Measurements from ENCODE around the gene B3GNT7.
A peak's percentile ranks its signal among the peaks of the same experiment; 100 is the strongest.
"Not testable (repeated sequence)": the region's sequence is repeated elsewhere in the genome, so short reads cannot be mapped to it uniquely, and the experiment has no call there.

The B3GNT7 gene

DNA sequence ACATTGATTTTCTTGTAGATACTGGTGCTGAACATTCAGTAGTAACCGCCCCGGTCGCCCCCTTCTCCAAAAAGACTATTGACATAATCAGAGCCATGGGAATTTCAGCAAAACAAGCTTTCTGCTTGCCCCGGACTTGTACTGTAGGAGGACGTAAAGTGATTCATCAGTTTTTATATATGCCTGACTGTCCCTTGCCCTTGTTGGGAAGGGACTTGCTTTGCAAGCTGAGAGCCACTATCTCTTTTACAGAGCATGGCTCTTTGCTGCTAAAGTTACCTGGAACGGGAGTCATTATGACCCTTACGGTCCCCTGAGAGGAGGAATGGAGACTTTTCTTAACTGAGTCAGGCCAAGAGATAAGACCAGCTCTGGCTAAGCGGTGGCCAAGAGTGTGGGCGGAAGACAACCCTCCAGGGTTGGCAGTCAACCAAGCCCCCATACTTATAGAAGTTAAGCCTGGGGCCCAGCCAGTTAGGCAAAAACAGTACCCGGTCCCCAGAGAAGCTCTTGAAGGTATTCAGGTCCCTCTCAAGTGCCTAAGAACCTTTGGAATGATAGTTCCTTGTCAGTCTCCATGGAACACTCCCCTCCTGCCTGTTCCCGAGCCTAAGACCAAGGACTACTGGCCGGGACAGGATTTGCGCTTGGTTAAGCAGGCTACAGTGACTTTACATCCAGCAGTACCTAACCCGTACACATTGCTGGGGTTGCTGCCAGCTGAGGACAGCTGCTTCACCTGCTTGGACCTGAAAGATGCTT is 8.1 kb downstream of the B3GNT7 start:
- DNase-seq: not testable (repeated sequence)

DNA sequence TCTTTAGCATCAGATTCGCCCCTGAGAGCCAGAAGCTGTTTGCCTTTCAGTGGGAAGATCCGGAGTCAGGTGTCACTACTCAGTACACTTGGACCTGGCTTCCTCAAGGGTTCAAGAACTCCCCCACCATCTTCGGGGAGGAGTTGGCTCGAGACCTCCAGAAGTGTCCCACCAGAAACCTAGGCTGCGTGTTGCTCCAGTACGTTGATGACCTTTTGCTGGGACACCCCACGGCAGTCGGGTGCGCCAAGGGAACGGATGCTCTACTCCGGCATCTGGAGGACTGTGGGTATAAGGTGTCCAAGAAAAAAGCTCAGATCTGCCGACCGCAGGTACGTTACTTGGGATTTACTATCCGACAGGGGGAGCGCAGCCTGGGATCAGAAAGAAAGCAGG is 8.7 kb downstream of the B3GNT7 start:
- not testable (repeated sequence) for DNase-seq

DNA sequence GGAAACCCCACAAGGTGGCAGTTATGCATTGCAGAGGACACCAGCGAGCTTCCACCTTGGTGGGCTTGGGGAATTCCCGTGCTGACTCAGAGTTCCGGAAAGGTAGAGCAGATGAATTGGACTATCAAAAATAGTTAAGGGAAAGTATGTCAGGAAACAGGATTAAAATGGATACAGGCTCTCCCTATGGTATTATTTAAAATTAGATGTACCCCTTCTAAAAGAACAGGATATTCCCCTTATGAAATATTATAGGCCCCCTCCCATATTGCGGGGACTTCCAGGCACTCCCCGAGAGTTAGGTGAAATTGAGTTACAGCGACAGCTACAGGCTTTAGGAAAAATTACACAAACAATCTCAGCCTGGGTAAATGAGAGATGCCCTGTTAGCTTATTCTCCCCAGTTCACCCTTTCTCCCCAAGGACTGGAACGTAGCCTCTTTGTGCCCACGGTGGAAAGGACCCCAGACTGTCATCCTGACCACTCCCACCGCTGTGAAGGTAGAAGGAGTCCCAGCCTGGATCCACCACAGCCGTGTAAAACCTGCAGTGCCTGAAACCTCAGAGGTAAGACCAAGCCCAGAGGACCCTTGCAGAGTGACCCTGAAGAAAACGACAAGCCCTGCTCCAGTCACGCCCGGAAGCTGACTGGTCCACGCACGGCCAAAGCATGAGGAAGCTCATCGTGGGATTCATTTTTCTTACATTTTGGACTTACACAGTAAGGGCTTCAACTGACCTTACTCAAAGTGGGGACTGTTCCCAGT is 10.3 kb downstream of the B3GNT7 start:
- not testable (repeated sequence) for DNase-seq

DNA sequence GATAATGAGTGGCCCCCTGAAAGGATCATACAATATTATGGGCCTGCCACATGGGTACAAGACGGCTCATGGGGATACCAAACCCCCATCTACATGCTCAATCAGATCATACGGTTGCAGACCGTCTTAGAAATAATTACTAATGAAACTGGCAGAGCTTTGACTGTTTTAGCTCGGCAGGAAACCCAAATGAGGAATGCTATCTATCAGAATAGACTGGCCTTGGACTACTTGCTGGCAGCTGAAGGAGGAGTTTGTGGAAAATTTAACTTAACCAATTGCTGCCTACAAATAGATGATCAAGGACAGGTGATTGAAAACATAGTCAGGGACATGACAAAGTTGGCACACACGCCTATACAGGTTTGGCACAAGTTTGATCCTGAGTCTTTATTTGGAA is 12.2 kb downstream of the B3GNT7 start:
- DNase-seq: not testable (repeated sequence)

DNA sequence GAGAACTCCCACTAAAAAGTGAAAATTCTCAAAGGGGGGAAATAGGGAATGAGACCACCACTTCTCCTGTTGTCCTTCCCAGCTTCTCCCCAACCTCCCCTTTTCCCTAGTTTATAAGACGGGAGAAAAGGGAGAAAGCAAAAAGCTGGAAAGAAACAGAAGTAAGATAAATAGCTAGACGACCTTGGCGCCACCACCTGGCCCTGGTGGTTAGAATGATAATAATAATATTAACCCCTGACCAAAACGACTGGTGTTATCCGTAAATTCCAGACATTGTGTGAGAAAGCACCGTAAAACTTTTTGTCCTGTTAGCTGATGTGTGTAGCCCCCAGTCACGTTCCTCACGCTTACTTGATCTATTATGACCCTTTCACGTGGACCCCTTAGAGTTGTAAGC is 12.8 kb downstream of the B3GNT7 start:
- not testable (repeated sequence) for DNase-seq

DNA sequence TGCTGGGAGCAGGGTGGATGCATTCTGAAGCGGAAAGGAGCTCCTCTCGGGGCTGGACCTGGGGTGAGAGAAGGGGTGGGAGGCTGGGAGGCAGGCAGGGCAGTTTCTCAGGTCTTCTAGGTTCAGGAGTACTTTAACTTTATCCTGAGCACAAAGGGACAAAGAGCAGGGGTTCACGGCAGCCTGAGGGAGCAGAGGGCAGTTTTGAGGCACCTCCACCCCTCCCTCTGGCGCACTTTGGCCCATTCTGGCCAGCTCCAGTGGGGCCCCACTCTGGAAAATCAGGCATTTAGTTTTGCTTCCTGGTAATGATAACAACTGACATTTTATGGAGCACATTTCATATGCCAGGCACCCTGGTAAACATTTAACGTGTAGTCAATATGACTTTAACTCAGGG is 14.3 kb downstream of the B3GNT7 start:
- DNase-seq: no peak

DNA sequence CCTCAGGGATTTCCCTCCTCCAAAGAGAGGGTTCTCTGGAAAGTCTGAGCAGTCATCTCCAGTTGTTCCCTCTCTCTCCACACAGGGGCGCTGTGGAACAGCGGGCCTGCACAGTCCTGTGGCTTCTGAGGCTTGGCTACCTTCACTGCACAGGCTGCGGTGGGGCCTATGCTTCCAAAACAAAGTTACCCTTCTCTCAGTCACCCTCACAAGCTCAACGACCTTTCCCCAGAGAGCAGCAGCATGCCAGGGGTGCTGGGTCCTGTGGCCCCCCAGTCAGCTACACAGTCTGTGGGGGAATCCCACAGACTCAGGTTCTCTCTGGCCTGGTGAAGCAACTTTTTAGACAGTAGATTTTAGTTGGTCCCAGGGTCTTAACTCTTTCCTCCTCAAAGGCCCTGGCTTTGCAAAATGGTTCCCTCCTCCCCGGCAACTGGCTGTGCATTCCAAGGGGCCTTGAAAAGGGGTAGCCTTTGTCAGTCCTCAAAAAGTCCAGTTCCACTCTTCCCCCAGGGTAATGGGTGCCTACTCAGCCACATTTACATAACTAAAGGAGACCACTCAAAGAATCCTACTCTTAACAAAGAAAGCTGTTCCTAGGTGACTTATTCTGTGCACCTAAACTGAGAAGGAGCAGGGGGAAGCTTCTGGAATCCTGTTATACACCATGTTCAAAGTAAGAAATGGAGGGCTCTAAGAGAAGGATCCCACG is 14.9 kb downstream of the B3GNT7 start:
- no peak for DNase-seq

DNA sequence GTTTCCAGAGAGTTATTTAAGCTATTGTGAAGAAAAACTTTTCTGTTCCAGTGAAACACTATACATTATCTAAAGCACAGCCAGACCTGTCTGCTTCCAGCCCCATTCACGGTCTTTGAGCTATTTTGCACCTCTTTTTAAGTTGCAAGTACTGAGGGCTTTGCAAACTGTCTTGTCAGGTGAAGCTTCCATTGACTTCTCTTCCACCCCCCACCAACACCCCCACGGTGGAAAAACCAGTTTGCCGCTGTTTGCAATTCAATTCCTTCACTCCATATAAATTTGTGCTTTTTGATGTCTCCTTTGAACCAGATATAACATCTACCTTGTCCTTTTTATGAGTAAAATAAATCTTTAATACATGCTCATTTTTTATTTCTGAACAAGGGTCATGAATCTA is 15.7 kb downstream of the B3GNT7 start:
- DNase-seq: no peak

DNA sequence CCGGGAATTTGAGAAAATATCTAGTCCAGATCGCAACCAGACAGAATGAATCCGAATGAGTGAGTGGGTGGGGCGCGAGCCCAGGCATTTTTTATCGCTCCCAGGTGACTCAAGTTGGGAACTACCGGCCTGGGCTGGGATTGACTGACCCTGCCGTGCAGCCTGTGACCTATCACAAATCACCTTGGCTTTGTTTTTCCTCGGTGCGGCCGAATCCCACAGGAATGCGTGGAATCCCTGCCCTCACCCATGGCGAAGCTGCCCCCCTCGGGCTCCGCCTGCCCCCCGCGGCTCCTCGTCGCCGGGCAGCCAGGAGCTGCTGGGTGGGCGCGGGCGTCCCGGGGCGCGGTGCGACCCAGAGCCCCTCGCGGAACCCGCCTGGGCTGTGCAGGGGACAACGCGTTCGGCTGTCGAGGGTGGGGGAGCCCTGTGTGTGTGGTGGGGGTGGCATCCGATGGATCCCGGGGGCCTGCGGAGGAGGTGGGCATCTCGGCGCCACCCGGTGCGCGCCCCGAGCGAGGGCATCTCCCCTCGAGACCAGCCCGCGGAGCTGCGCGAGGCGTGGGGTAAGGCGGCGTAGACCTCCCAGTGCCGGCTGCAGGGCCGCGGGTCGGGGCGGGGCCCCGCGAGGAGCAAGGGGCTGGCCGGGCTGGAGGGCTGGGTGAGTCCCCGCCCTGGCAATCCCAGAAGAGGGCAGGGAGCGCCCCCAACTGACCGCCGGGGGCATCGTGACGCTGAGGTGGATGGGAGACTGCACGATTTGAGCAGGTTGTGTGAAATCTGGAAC is 16.5 kb downstream of the B3GNT7 start:
- peak; percentile 84 for DNase-seq

DNA sequence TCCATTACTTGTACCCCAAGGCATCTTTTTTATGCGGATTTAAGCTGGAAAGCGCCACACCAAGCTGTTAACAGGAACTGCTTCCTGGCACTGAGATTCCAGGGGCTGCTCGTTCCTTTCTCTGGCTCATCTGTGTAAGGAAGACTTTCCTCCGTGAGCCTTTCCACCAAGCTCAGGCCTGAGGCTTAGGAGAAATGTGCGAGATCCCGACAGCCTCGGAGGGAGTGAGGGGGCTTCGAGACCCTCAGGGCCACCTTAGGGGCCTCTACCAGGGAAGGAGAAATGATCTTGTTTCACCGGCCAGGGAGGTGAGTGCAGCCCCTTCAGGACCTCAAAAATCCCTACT is 17.1 kb downstream of the B3GNT7 start:
- DNase-seq: no peak

DNA sequence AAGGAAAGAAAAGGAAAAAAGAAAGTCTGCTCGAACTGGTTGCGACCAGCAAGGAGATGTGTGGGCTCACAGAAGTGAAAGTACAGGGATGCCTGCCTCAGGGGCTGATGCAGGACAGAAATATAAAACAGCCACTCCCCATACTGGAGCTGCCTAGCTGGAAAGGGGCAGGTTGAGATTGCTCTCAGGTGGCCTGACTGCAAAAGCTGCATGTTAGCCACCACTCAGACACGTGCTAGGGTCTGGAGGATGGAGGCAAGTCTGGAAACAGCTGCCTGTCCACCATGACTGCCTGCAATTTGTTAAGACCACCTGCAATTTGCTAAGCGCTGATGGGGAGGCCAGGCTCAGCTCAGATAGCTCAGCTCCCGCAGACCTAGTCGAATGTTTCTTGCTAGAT is 17.9 kb downstream of the B3GNT7 start:
- no peak for DNase-seq

DNA sequence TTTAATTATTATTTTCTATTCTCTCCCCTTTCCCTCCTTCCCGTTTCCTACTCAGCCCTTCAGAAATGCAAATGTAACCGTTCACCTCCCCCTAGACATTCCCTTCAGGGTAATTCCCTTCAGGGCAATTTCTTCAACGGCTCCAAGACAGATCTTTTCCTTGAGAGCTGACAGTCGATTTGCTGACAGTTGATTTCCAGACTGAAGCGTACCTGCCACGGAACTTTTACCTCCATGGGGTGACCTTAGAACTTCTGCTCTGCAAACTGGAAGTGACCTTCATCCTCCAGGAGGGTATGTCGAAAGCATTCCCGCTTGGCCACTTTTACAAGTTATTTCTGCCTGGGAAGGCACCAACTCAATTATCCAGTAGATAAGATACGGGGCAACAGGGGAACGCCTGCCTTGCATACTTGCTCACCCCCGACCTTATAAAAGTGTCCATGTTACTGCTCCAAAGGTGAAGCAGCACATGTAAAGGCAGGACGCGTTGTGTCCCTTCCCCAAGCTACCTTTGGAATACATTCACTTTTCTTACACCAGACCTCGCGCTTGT is 18.5 kb downstream of the B3GNT7 start:
- no peak for DNase-seq

DNA sequence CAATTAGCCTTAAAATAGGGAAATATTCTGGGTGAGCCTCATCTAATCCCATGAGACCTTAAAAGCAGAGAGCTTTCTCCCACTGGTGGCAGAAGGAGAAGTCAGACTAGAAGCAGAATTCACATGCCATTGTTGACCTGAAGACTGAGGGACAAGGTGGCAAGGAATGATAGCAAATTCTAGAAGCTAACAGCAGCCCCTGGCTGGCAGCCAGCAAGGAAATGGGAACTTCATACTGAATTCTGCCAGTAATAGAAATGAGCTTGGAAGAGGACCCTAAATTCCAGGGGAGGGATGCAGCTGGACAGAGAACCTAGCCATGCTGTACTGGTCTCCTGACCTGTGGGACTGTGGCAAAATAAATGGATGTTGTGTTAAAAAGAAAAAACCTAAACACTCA is 19.5 kb downstream of the B3GNT7 start:
- no peak for DNase-seq

DNA sequence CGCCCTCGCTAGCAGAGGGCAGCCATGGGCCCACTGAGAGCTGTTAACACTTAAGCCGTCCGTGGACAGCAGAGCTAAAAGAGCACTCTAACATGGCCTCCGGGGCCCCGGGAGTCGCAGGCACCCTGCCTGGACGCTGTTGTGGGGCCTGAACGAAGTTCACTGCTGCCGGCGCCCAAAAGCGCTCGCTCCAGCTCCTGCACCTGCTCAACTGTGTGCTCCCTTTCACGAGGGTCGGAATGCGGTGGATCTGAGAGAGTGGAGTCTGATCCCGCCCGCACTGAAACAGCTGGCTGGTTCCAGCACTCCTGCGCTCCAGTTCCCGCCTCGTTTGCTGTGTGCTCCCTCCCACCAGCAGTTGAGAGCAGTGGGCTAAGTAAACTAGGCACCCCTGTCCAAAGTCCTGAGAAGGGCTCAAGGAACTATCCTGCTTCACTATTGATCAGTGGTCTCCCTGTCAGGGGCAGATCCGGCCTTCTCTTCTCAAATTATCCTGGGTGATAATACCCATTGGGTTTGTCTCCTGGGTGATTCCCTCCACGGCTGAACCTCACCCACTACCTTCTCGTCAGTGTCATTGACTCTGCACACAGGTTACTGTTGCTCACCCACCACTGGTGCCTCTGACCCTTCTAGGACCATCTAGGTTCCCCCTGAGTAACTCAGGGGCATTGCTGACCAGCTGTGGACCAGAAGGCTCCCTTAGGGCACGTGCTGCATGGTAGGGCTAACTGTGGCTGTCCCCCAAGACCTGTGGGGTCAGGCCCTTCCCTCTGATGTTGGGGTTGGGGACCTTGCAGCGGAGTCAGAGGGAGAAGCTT is 23.5 kb downstream of the B3GNT7 start:
- no peak for DNase-seq

DNA sequence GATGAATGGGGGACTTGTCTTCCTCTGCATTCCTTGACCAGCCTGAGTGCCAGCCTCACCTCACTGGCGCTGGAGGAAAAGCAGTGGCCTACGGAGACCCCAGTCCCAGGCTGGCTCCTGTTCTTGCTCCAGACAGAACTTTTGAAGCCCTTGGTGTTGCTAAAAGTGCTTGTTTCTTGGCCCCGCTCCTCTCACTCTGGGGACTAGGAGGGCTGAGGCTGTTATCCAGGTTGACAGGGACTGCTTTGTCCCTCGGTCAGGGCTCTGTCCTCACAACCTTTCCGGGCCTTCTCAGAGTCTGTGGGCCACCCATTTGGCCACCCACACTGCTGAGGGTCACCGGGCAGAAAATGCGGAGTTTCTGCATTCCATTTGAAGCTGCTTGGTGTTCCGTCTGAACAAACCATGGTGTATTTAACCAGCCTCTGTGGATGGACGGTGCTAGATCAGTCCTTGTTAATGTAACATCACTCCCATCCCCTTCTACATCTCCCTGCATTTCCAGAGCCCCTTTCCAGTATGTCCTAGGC is 25.6 kb downstream of the B3GNT7 start:
- DNase-seq: no peak

DNA sequence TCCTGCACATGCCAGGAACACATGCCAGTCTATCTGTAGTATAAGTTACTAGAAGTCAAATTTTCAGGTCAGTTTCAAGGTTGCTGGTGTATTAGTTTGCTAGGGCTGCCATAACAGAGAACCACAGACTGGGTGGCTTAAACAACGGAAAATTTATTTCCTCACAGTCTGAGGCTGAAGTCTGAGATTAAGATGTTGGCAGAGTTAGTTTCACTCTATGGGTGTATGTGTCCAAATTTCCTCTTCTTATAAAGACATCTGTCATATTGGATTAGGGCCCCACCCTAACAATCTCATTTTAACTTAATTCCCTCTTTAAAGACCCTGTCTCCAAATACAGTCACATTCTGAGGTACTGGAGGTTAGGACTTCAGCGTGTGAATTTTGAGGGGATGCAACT is 26.5 kb downstream of the B3GNT7 start:
- no peak for DNase-seq

DNA sequence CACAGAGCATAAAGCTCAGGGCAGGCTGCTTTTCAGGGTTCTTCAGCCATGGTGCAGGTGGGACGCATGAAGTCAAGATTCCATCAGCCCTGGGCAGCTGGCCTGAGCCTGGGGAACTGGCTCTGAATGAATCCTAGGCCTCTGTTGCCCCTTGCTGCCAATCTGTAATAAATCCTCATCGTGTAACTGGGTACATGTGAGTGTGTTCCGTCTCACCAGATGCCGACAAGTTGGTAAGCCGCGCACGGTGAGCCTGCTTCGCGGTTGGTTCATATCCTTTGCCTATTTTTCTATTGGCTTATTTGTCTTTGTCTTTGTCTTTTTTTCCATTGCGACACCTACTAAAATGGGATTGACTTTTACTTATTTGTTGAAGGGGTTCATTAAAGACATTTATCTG is 27.7 kb downstream of the B3GNT7 start:
- no peak for DNase-seq

DNA sequence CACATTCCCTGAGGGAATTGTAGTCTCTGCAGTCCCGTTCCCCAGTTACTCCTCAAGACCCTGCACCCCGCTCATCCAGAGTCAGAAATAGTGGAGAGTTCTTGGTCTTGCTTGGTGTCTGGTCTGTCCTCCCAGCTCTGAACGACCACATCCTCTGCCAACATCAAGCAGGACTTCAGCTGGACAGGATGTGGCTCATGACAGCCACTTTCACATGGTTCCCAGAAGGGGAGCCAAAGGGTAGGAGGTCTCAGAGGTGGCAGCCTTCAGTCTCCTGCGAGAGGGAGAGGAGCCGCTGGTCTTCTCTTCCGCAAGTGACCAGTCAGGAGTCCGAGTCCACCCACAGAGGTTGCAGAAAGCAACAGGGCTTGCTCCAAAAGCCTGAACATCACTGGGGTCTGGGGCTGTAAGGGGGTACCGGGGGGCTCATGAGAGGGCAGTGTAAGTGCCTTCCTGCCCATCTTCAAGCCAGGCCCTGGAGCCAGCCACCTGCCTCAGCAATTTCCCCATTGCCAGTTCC is 29.8 kb downstream of the B3GNT7 start:
- no peak for DNase-seq

DNA sequence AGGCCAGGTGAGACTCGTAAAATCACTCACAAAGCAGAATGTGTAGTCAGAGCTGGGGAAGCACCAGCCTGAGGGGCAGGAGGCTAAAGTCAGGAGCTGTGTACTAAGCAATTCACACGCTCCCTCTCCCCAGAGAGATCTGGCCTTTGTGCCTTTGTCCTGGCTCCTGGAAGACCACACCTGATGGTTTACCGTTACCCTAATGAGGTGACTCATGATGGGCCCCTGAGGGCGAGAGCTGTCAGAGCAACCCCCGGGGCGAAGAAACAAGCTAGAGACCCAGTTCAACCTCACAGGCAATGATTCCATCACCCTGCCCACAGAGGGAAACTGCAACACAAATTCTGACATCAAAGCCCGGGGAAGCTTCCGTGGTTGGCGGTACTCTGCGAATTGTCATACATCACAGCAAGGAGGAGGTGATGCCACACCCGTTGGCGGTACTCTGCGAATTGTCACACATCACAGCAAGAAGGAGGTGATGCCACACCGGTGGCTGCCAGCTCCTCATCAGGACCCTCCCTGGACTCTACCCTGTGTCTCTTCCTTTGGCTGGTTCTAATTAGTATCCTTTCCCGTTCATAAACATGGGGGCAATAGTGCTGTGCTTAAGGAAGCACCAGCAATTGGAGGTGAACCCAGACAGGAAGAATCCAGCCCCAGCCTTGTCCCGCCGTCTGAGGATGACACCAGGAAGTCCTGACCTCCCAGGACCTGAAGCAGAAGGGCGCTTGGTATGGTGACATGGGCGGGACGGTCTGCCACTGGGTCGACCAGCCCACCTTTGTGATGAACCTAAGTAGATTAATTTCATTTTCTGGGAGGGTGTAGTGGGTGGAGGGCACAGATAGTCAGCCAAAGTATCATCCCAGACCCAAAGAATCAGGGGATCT is 30.5 kb downstream of the B3GNT7 start:
- DNase-seq: no peak

DNA sequence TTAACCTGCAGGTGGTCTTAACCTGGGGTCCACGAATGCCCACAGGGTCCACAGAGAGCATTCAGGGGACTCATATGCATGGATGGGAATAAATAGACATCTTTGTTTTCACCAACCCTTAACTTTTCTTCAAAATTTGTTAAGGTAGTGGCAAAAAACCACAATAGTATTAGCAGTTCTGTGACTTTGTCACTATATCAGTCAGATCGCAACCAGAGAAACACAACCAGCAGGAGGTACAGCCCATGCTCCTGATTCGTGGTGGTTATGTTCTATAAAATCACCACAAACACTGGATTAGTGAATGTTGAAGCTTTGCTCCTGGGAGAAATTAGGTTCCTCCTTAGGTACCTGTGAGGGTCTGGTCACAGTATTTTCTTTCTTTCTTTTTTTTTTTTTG is 31.6 kb downstream of the B3GNT7 start:
- DNase-seq: no peak

Measured in fibroblast of skin of scalp (primary cell).